ENCODE results near the gene TUFT1. TPM values are rescaled to one million over a fixed set of nuclear protein-coding genes. Genes with fewer than 3 reads are reported as not detected.
A peak's percentile ranks its signal among the peaks of the same experiment; 100 is the strongest.

Gene TUFT1
- total and polyA plus RNA-seq, 2 of the 13 experiments (the other 11 are each of a cell fraction or from before 2014, with no cell fraction given) = 6.4 to 7.3 TPM

GRCh38 chr1:151502859-151503780 is 37.0 kb upstream of the TUFT1 start:
- Histone ChIP-seq H3K9ac (ENCODE audit: insufficient read depth, low read depth, low read length) (no peak overlapping the region), H3K27me3 (ENCODE audit: control insufficient read depth in 1 of 2, insufficient read depth in 2 of 2, low read length in 2 of 2) (no peaks in the 10 kb centered on the region; a peak in 1 of 5 replicates), H4K20me1 (ENCODE audit: insufficient read depth, low read length) (no peaks in the 10 kb centered on the region), H3K9me3 (ENCODE audit: low read length) (no peaks in the 10 kb centered on the region), H2AFZ (ENCODE audit: low read length) (no peak overlapping the region), H3K4me1 (ENCODE audit: insufficient read depth, low read length) (peaks cover 22% of the 10 kb centered on the region), H3K79me2 (ENCODE audit: insufficient read depth, low read length) (no peaks in the 10 kb centered on the region), H3K4me2 (ENCODE audit: low read depth, low read length) (peak overlapping the region; percentile 32; the same call in 1 of the 2 replicates), H3K36me3 (replicated peaks in 1 of 2; ENCODE audit: control insufficient read depth in 1 of 2, insufficient read depth in 2 of 2, low read length in 2 of 2) (no peaks in the 10 kb centered on the region), H3K4me3 (replicated peaks in 1 of 3; ENCODE audit: insufficient read depth in 1 of 3, low read depth in 2 of 3, low read length in 3 of 3) (no peak overlapping the region), H3K27ac (ENCODE audit: extremely low read length, insufficient read depth, low read length) (no peak overlapping the region)
- ChIA-PET POLR2A (no interaction called here), CTCF (ENCODE audit: low intra/inter-chr PET ratio, low total read pairs) (no interaction called here)
- BruUV-seq (replicated peaks) = no TSS peak
- peak; percentile 46; the same call in 2 of the 3 replicates for ATAC-seq
- TF ChIP-seq HMGA1 (CRISPR knock-in tag; conservative IDR thresholded peaks at IDR 0.05) (no peak), FOXC1 (CRISPR knock-in tag; IDR thresholded peaks at IDR 0.05; ENCODE audit: borderline replicate concordance) (no peak), ZNF10 (CRISPR knock-in tag; IDR thresholded peaks at IDR 0.05; ENCODE audit: borderline replicate concordance, low read depth) (no peak), SALL1 (CRISPR knock-in tag; IDR thresholded peaks at IDR 0.05) (no peak), RNF2 (conservative IDR thresholded peaks at IDR 0.05; ENCODE audit: low read depth) (no peak), ZNF775 (CRISPR knock-in tag; IDR thresholded peaks at IDR 0.05; ENCODE audit: borderline replicate concordance) (no peak), ZNF256 (CRISPR knock-in tag; conservative IDR thresholded peaks at IDR 0.05) (no peak), ZNF33B (CRISPR knock-in tag; IDR thresholded peaks at IDR 0.05) (no peak), CAMTA2 (CRISPR knock-in tag; IDR thresholded peaks at IDR 0.05; ENCODE audit: borderline replicate concordance) (no peak), CHD2 (IDR thresholded peaks at IDR 0.05; ENCODE audit: low read depth, low read length) (no peak), GFI1 (CRISPR knock-in tag; IDR thresholded peaks at IDR 0.05; ENCODE audit: borderline replicate concordance) (no peak)
- WGBS (ENCODE audit: low lambda C conversion rate) = 40% methylated on average over 7 of the region's 7 CpGs
- no peak for FAIRE-seq
- no peak for DNase-seq (ENCODE audit: low spot score)
- in situ Hi-C loops (cut with HindIII; ENCODE audit: extremely low pct_ligation_motif_present, low pct_unique_long_range_greater_than_20kb) (no loop called here), intact Hi-C loops (cut with micrococcal nuclease; ENCODE audit: unreplicated experiment) (no loop called here)
